Measurements from ENCODE around the gene PIK3C2A.
"Not testable (repeated sequence)": the region's sequence is repeated elsewhere in the genome, so short reads cannot be mapped to it uniquely, and the experiment has no call there.

Gene PIK3C2A

GRCh38 chr11:17244046-17244445 lies 36.3 kb upstream of the PIK3C2A start:
- H3K27ac ChIP-seq: no peak overlapping the region
- in situ Hi-C loops (cut with HindIII; ENCODE audit: low pct_ligation_motif_present, low sequenced_read_pairs): no loop called here
- DNase-seq: no peak
- TF ChIP-seq CTCF (IDR thresholded peaks at IDR 0.05; ENCODE audit: low read depth, low read length, missing control alignments): no peak
- H3K36me3 ChIP-seq (replicated peaks): no peaks in the 10 kb centered on the region
- H3K27me3 ChIP-seq (replicated peaks): no peaks in the 10 kb centered on the region
- H3K4me3 ChIP-seq (ENCODE audit: low read depth, low read length): no peak overlapping the region

GRCh38 chr11:17242954-17243353 lies 35.2 kb upstream of the PIK3C2A start:
- H3K36me3 ChIP-seq (replicated peaks); in situ Hi-C loops (cut with HindIII; ENCODE audit: low pct_ligation_motif_present, low sequenced_read_pairs); H3K27ac ChIP-seq; DNase-seq; H3K27me3 ChIP-seq (replicated peaks); H3K4me3 ChIP-seq (ENCODE audit: low read depth, low read length): not testable (repeated sequence)

- no peaks in the 10 kb centered on the region for H3K27me3 ChIP-seq (replicated peaks)
- H3K4me3 ChIP-seq (ENCODE audit: low read depth, low read length): no peak overlapping the region
- TF ChIP-seq CTCF (IDR thresholded peaks at IDR 0.05; ENCODE audit: low read depth, low read length, missing control alignments): no peak
- in situ Hi-C loops (cut with HindIII; ENCODE audit: low pct_ligation_motif_present, low sequenced_read_pairs): no loop called here
- H3K27ac ChIP-seq: no peak overlapping the region
- H3K36me3 ChIP-seq (replicated peaks): no peaks in the 10 kb centered on the region
- no peak for DNase-seq
These were observed 33.0 kb upstream of the PIK3C2A start for GRCh38 chr11:17240780-17241179.

- H3K27ac ChIP-seq; H3K36me3 ChIP-seq (replicated peaks); H3K27me3 ChIP-seq (replicated peaks); in situ Hi-C loops (cut with HindIII; ENCODE audit: low pct_ligation_motif_present, low sequenced_read_pairs); DNase-seq; H3K4me3 ChIP-seq (ENCODE audit: low read depth, low read length): not testable (repeated sequence)
These were observed 32.1 kb upstream of the PIK3C2A start for GRCh38 chr11:17239927-17240326.

- Histone ChIP-seq H3K27me3 (replicated peaks) (no peaks in the 10 kb centered on the region), H3K4me3 (ENCODE audit: low read depth, low read length) (no peak overlapping the region), H3K27ac (no peak overlapping the region), H3K36me3 (replicated peaks) (no peaks in the 10 kb centered on the region)
- no peak for TF ChIP-seq CTCF (IDR thresholded peaks at IDR 0.05; ENCODE audit: low read depth, low read length, missing control alignments)
- in situ Hi-C loops (cut with HindIII; ENCODE audit: low pct_ligation_motif_present, low sequenced_read_pairs): no loop called here
- no peak for DNase-seq
These were observed 30.6 kb upstream of the PIK3C2A start for GRCh38 chr11:17238377-17238776.

- no peak for TF ChIP-seq CTCF (IDR thresholded peaks at IDR 0.05; ENCODE audit: low read depth, low read length, missing control alignments)
- in situ Hi-C loops (cut with HindIII; ENCODE audit: low pct_ligation_motif_present, low sequenced_read_pairs): no loop called here
- Histone ChIP-seq H3K27ac (no peak overlapping the region), H3K27me3 (replicated peaks) (no peaks in the 10 kb centered on the region), H3K36me3 (replicated peaks) (no peaks in the 10 kb centered on the region), H3K4me3 (ENCODE audit: low read depth, low read length) (no peak overlapping the region)
- DNase-seq: no peak
These were observed 25.3 kb upstream of the PIK3C2A start for GRCh38 chr11:17233101-17233500.
